Upper lobe of left lung (tissue), 6 donors: Measurements from ENCODE around the gene KLRB1. TPM values are rescaled to one million over a fixed set of nuclear protein-coding genes. Genes with fewer than 3 reads are reported as not detected.

ENCODE experiments used
- ATAC-seq, 2 donors: fragments of 200-7000 bp; cut with Tn5 transposase; one replicate each; pipeline ENCODE4 v1.9.1; 2022; ENCODE audit warnings: mild to moderate bottlenecking in 2 of 2, moderate library complexity in 2 of 2; ENCODE audit not compliant: low FRiP score in 2 of 2
- DNase-seq, 2 donors: peaks; one replicate each; pipeline ENCODE4 v3.0.0-alpha.2; 2019 to 2020
- H3K27ac ChIP-seq, 4 donors: fragments of 200-600 bp; sonication (generic); one replicate each; pipeline ENCODE4 v1.5.1; 2016 to 2019
- H3K27me3 ChIP-seq, 4 donors: fragments of 200-600 bp; sonication (generic); one replicate each; pipeline ENCODE4 v1.5.1; 2017 to 2019
- H3K36me3 ChIP-seq, 4 donors: fragments of 200-600 bp; sonication (generic); one replicate each; pipeline ENCODE4 v1.5.1; 2016 to 2019
- H3K4me1 ChIP-seq, 4 donors: fragments of 200-600 bp; sonication (generic); one replicate each; pipeline ENCODE4 v1.5.1; 2018 to 2019
- H3K4me3 ChIP-seq, 4 donors: fragments of 200-600 bp; sonication (generic); one replicate each; pipeline ENCODE4 v1.5.1; 2017 to 2019; ENCODE audit warnings: mild to moderate bottlenecking in 2 of 4, moderate library complexity in 1 of 4
- H3K9me3 ChIP-seq, 4 donors: fragments of 200-600 bp; sonication (generic); one replicate each; pipeline ENCODE4 v1.5.1; 2018 to 2019
- CTCF ChIP-seq, 6 experiments: fragments of 450-650 bp in 4 of 6; fragments of 200-600 bp in 2 of 6; sonication (generic) in 2 of 6; IDR thresholded peaks; one replicate each; pipeline ENCODE4 v1.5.1; 2016 to 2019; ENCODE audit warnings: antibody characterized with exemption in 6 of 6
- EP300 ChIP-seq, 4 donors: sonication (generic); formaldehyde crosslinking; IDR thresholded peaks; one replicate each; pipeline ENCODE4 v1.5.1; 2017; ENCODE audit warnings: antibody characterized with exemption in 4 of 4, control low read depth in 2 of 4
- POLR2A ChIP-seq, 4 donors: fragments of 450-650 bp; IDR thresholded peaks; one replicate each; pipeline ENCODE4 v1.5.1; 2016 to 2017; ENCODE audit warnings: antibody characterized with exemption in 4 of 4, mild to moderate bottlenecking in 2 of 4
- POLR2AphosphoS5 ChIP-seq, 2 donors: sonication (generic); formaldehyde crosslinking; IDR thresholded peaks; one replicate each; pipeline ENCODE4 v1.5.1; 2017; ENCODE audit warnings: antibody characterized with exemption in 2 of 2
- WGBS, 2 donors: methylation state at CpG; one replicate each; pipeline ENCODE4 v1.1.5; 2017 to 2018; 5-methylcytosine and 5-hydroxymethylcytosine counted together
- total RNA-seq, 6 donors: library from RNA; depleted of rRNA in 4 of 6; stranded (reverse); fragments of >200 nt in 4 of 6; gene quantifications; one replicate each; pipeline versions ENCODE4 v1.1.0 to v1.2.1, GENCODE V29; 2016 to 2021
- donor health status: DM: no; HTN: no; CAD: no; lungs with moderate emphysema.
- donor health status: DM: no; HTN: yes; CAD: no; lungs with severe emphysema.

Gene KLRB1
- total RNA-seq, 6 donors from 2014 or later = 1.3 to 7.6 (median 3.0) TPM; not detected in 1

GRCh38 chr12:9642606-9643265 lies 35.0 kb upstream of the KLRB1 start:
- 85 to 92% methylated on average over 15 of the region's 15 CpGs for WGBS, 2 donors
- no peak for ATAC-seq
- DNase-seq = no peak
- H3K36me3 ChIP-seq = no peaks in the 10 kb centered on the region
- H3K9me3 ChIP-seq = no peaks in the 10 kb centered on the region
- H3K4me1 ChIP-seq = peaks cover 4 to 9% (median 8%) of the 10 kb centered on the region in 4 donors
- TF ChIP-seq POLR2AphosphoS5 (IDR thresholded peaks at IDR 0.05) (no peak), EP300 (IDR thresholded peaks at IDR 0.05) (no peak), CTCF (IDR thresholded peaks at IDR 0.05) (no peak), POLR2A (IDR thresholded peaks at IDR 0.05) (no peak)
- H3K27me3 ChIP-seq = no peaks in the 10 kb centered on the region
- H3K4me3 ChIP-seq = no peak overlapping the region
- H3K27ac ChIP-seq = no peak overlapping the region

GRCh38 chr12:9640024-9640423 lies 32.3 kb upstream of the KLRB1 start:
- ATAC-seq (no peak), DNase-seq (no peak)
- Histone ChIP-seq H3K27me3 (no peaks in the 10 kb centered on the region), H3K27ac (no peak overlapping the region), H3K4me3 (no peak overlapping the region), H3K4me1 (peaks cover 0 to 6% (median 0%) of the 10 kb centered on the region in 4 donors), H3K9me3 (no peaks in the 10 kb centered on the region), H3K36me3 (no peaks in the 10 kb centered on the region)
- WGBS, 2 donors = 90 to 94% methylated on average over 2 of the region's 2 CpGs
- TF ChIP-seq CTCF (IDR thresholded peaks at IDR 0.05) (no peak), POLR2A (IDR thresholded peaks at IDR 0.05) (no peak), EP300 (IDR thresholded peaks at IDR 0.05) (no peak), POLR2AphosphoS5 (IDR thresholded peaks at IDR 0.05) (no peak)

- H3K27ac ChIP-seq = no peak overlapping the region
- H3K4me3 ChIP-seq = no peak overlapping the region
- no peaks in the 10 kb centered on the region for H3K36me3 ChIP-seq
- no peaks in the 10 kb centered on the region for H3K27me3 ChIP-seq
- ATAC-seq (no peak), DNase-seq (no peak)
- no peak for TF ChIP-seq POLR2A (IDR thresholded peaks at IDR 0.05)
- no peak for TF ChIP-seq CTCF (IDR thresholded peaks at IDR 0.05)
- TF ChIP-seq EP300 (IDR thresholded peaks at IDR 0.05) = no peak
- 85 to 86% methylated on average over 5 of the region's 5 CpGs for WGBS, 2 donors
- H3K9me3 ChIP-seq = no peaks in the 10 kb centered on the region
- peaks cover 0 to 12% (median 2%) of the 10 kb centered on the region in 4 donors for H3K4me1 ChIP-seq
These were observed 29.1 kb upstream of the KLRB1 start for GRCh38 chr12:9636851-9637206.

GRCh38 chr12:9636150-9636850 lies 28.6 kb upstream of the KLRB1 start:
- ATAC-seq = no peak
- no peak overlapping the region for H3K27ac ChIP-seq
- 87% methylated on average over 4 of the region's 4 CpGs for WGBS, 2 donors
- no peaks in the 10 kb centered on the region for H3K27me3 ChIP-seq
- no peaks in the 10 kb centered on the region for H3K36me3 ChIP-seq
- H3K4me1 ChIP-seq = peaks cover 0 to 12% (median 2%) of the 10 kb centered on the region in 4 donors
- no peak for DNase-seq
- H3K9me3 ChIP-seq = no peaks in the 10 kb centered on the region
- H3K4me3 ChIP-seq = no peak overlapping the region
- no peak for TF ChIP-seq POLR2A (IDR thresholded peaks at IDR 0.05)
- TF ChIP-seq CTCF (IDR thresholded peaks at IDR 0.05) = no peak
- TF ChIP-seq POLR2AphosphoS5 (IDR thresholded peaks at IDR 0.05) = no peak
- no peak for TF ChIP-seq EP300 (IDR thresholded peaks at IDR 0.05)
